Kidney (tissue), 14 donors: ENCODE data around the gene NME7. TPM values are rescaled to one million over a fixed set of nuclear protein-coding genes. Genes with fewer than 3 reads are reported as not detected.
A peak's percentile ranks its signal among the peaks of the same experiment; 100 is the strongest.

ENCODE experiments used
- DNase-seq, 5 donors: peaks; one replicate each; pipeline ENCODE4 v3.0.0-alpha.2; 2013 to 2020
- FAIRE-seq: peaks from 2 replicates; lab custom pipeline; 2012; peaks lifted over from hg19 to GRCh38; lab: Jason Lieb, UNC
- H3K27ac ChIP-seq, 2 donors: one replicate each; pipeline ENCODE4 v1.7.0; 2013; ENCODE audit warnings: low read depth in 2 of 2, low read length in 2 of 2, inconsistent platforms in 1 of 2
- H3K27me3 ChIP-seq: one replicate; pipeline ENCODE4 v1.7.1; 2013; ENCODE audit warnings: low read length, inconsistent platforms; ENCODE audit not compliant: control insufficient read depth, insufficient read depth
- H3K36me3 ChIP-seq, 3 donors: one replicate each; pipeline versions ENCODE4 v1.7.0 to v1.7.1; 2013; ENCODE audit warnings: low read length in 3 of 3, control low read depth in 1 of 3, inconsistent platforms in 1 of 3; ENCODE audit not compliant: insufficient read depth in 3 of 3, control insufficient read depth in 2 of 3
- H3K4me1 ChIP-seq, 3 donors: one replicate each; pipeline versions ENCODE4 v1.7.0 to v1.7.1; 2013; ENCODE audit warnings: low read length in 3 of 3, inconsistent platforms in 1 of 3, low read depth in 1 of 3; ENCODE audit not compliant: control insufficient read depth in 2 of 3, insufficient read depth in 2 of 3
- H3K4me3 ChIP-seq, 3 donors: one replicate each; pipeline versions ENCODE4 v1.7.0 to v1.8.1; 2013; ENCODE audit warnings: low read length in 3 of 3, control low read depth in 1 of 3, inconsistent platforms in 1 of 3
- H3K9ac ChIP-seq, 3 donors: one replicate each; pipeline versions ENCODE4 v1.7.0 to v1.7.1; 2013; ENCODE audit warnings: low read length in 3 of 3, control low read depth in 1 of 3, inconsistent platforms in 1 of 3
- H3K9me3 ChIP-seq, 3 donors: one replicate each; pipeline versions ENCODE4 v1.7.0 to v1.7.1; 2013; ENCODE audit warnings: low read length in 3 of 3, control low read depth in 1 of 3, inconsistent platforms in 1 of 3; ENCODE audit not compliant: control insufficient read depth in 2 of 3, insufficient read depth in 1 of 3
- CTCF ChIP-seq: IDR thresholded peaks from 3 replicates; pipeline ENCODE4 v1.5.1; 2012; ENCODE audit warnings: mild to moderate bottlenecking, moderate library complexity, borderline replicate concordance; ENCODE audit not compliant: insufficient read depth; ENCODE audit errors: extremely low read depth
- intact Hi-C: fragments of 100-400 bp; cut with DNase I; formaldehyde crosslinking; loops from one replicate; pipeline ENCODE4 v1.11.1; 2022
- polyA plus RNA-seq: library from polyadenylated mRNA; stranded (reverse); fragments of 350-450 nt; fragmentation: Illumina TruSeq; extraction: RNeasy Lipid Tissue Mini Kit (QIAGEN cat#74804); gene quantifications from one replicate; pipeline ENCODE4 v1.2.3, GENCODE V29; 2014; ENCODE audit warnings: low read depth, low replicate concordance; ENCODE audit not compliant: insufficient read depth
- total RNA-seq: library from RNA; stranded (reverse); fragmentation: NEBNext Ultra II Directional; extraction: Animal tissue kit (Norgen Biotek cat#: 25700); gene quantifications from one replicate; pipeline ENCODE4 v1.2.1, GENCODE V29; 2021
- donor health status: control.
- donor health status: control.
- donor health status: control.
- donor health status: control.
- donor health status: control.
- donor health status: DM: yes; HTN: yes; CAD: no.
- donor health status: Normal renal cell carcinoma (clear cell type).

The NME7 gene
- total and polyA plus RNA-seq, 2 donors from 2014 or later = 13.7 to 31.9 TPM

GRCh38 chr1:169368406-169368769, 791 bp upstream of the NME7 start:
- Histone ChIP-seq H3K27ac (peak overlapping the region; percentile 47 to 60), H3K9ac (peak overlapping the region; percentile 78 to 96 (median 84)), H3K36me3 (peaks cover 2 to 6% (median 3%) of the 10 kb centered on the region in 3 donors), H3K27me3 (no peaks in the 10 kb centered on the region), H3K4me3 (peak overlapping the region; percentile 97 to 99 (median 98)), H3K4me1 (peaks cover 0 to 7% (median 4%) of the 10 kb centered on the region in 3 donors), H3K9me3 (no peaks in the 10 kb centered on the region)
- FAIRE-seq (no peak), DNase-seq (peak in 1 of 5 donors; percentile 51)
- intact Hi-C loops = no loop called here
- TF ChIP-seq CTCF = no peak

- FAIRE-seq (no peak), DNase-seq (no peak)
- Histone ChIP-seq H3K27me3 (no peaks in the 10 kb centered on the region), H3K9me3 (no peaks in the 10 kb centered on the region), H3K27ac (peak overlapping the region; percentile 48 to 60), H3K9ac (peak overlapping the region; percentile 63 to 96 (median 80)), H3K36me3 (peaks cover 0 to 6% (median 2%) of the 10 kb centered on the region in 3 donors), H3K4me3 (peak overlapping the region; percentile 97 to 99 (median 98)), H3K4me1 (peaks cover 0 to 7% (median 4%) of the 10 kb centered on the region in 3 donors)
- no peak for TF ChIP-seq CTCF
- intact Hi-C loops = no loop called here
Observed at GRCh38 chr1:169367096-169367685, 406 bp downstream of the NME7 start.

- Histone ChIP-seq H3K36me3 (peaks cover 0 to 2% (median 2%) of the 10 kb centered on the region in 3 donors), H3K4me3 (no peak overlapping the region)
Observed at GRCh38 chr1:169364948-169365347, 2.6 kb downstream of the NME7 start.

More at GRCh38 chr1:169364948-169365347, 2.6 kb downstream of the NME7 start:
- TF ChIP-seq CTCF = no peak
- no peak overlapping the region for H3K9ac ChIP-seq
- no peaks in the 10 kb centered on the region for H3K9me3 ChIP-seq
- peaks cover 0 to 7% (median 4%) of the 10 kb centered on the region in 3 donors for H3K4me1 ChIP-seq
- intact Hi-C loops = no loop called here
- no peak for FAIRE-seq
- H3K27ac ChIP-seq = no peak overlapping the region
- no peak for DNase-seq
- no peaks in the 10 kb centered on the region for H3K27me3 ChIP-seq
